ENCODE measurements around the gene CCDC89.

GRCh38 chr11:85656777-85657176 lies 29.2 kb downstream of the CCDC89 start:
- no peak for TF ChIP-seq CTCF (IDR thresholded peaks at IDR 0.05)
- no peak for TF ChIP-seq CBX2 (IDR thresholded peaks at IDR 0.05; ENCODE audit: borderline replicate concordance, low read depth)
- no peak for TF ChIP-seq SMC3 (IDR thresholded peaks at IDR 0.05)
- no peak for TF ChIP-seq MAZ (IDR thresholded peaks at IDR 0.05; ENCODE audit: borderline replicate concordance, low read depth, low read length)
- TF ChIP-seq ESRRA (IDR thresholded peaks at IDR 0.05; ENCODE audit: borderline replicate concordance, low read length) = no peak
- no peak for TF ChIP-seq CHD2 (IDR thresholded peaks at IDR 0.05; ENCODE audit: low read length, partially characterized antibody)
- no peak for TF ChIP-seq RFX5 (IDR thresholded peaks at IDR 0.05)
- no peak for TF ChIP-seq JUNB (IDR thresholded peaks at IDR 0.05)
- no peak for TF ChIP-seq REST (IDR thresholded peaks at IDR 0.05)
- no peak for TF ChIP-seq RAD21 (conservative IDR thresholded peaks at IDR 0.05 in 1 of 2, IDR thresholded peaks at IDR 0.05 in 1 of 2)
- TF ChIP-seq EP300 (IDR thresholded peaks at IDR 0.05) = no peak
- no peak for TF ChIP-seq RARB (CRISPR knock-in tag; IDR thresholded peaks at IDR 0.05)
